GM21576 (cell line): ENCODE data around the gene BBS5.
"Not testable (repeated sequence)": the region's sequence is repeated elsewhere in the genome, so short reads cannot be mapped to it uniquely, and the experiment has no call there.

Experiments
- ATAC-seq: cut with Tn5 transposase; IDR thresholded peaks from one replicate; pipeline ENCODE4 v1.9.1; 2021; ENCODE audit warnings: mild to moderate bottlenecking, moderate library complexity; ENCODE audit not compliant: unreplicated experiment

Gene BBS5

GRCh38 chr2:169479257-169480078, at the start of gene BBS5:
Gene BBS5, plus strand, starts transcription at chr2:169479494. Its CDS starts 60 bp downstream, at chr2:169479554.
- ATAC-seq, result peak; percentile 93

- ATAC-seq, result not testable (repeated sequence)
These were observed 47.5 kb upstream of the BBS5 start for GRCh38 chr2:169431772-169432171.

- ATAC-seq, result not testable (repeated sequence)
These were observed 45.1 kb upstream of the BBS5 start for GRCh38 chr2:169434236-169434635.

GRCh38 chr2:169438466-169439072, 40.7 kb upstream of the BBS5 start:
- no peak for ATAC-seq

GRCh38 chr2:169439900-169440299, 39.4 kb upstream of the BBS5 start:
- no peak for ATAC-seq

- no peak for ATAC-seq
These were observed 32.8 kb upstream of the BBS5 start for GRCh38 chr2:169446452-169446851.

GRCh38 chr2:169448316-169448715, 31.0 kb upstream of the BBS5 start:
- no peak for ATAC-seq

- ATAC-seq, result no peak
These were observed 30.4 kb upstream of the BBS5 start for GRCh38 chr2:169448865-169449264.

- ATAC-seq, result no peak
These were observed 27.2 kb upstream of the BBS5 start for GRCh38 chr2:169452080-169452479.

- not testable (repeated sequence) for ATAC-seq
These were observed 26.2 kb upstream of the BBS5 start for GRCh38 chr2:169453044-169453443.

GRCh38 chr2:169461143-169461542, 18.2 kb upstream of the BBS5 start:
- ATAC-seq, result no peak

- ATAC-seq, result no peak
These were observed 16.2 kb upstream of the BBS5 start for GRCh38 chr2:169462896-169463695.

GRCh38 chr2:169464466-169464865, 14.8 kb upstream of the BBS5 start:
- ATAC-seq, result no peak

- no peak for ATAC-seq
These were observed 14.4 kb upstream of the BBS5 start for GRCh38 chr2:169464882-169465281.

GRCh38 chr2:169468841-169469240, 10.5 kb upstream of the BBS5 start:
- ATAC-seq, result no peak

- no peak for ATAC-seq
These were observed 9.2 kb upstream of the BBS5 start for GRCh38 chr2:169469952-169470572.

GRCh38 chr2:169472249-169472648, 7.0 kb upstream of the BBS5 start:
- ATAC-seq, result no peak

- ATAC-seq, result no peak
These were observed 2.8 kb upstream of the BBS5 start for GRCh38 chr2:169476459-169476858.

GRCh38 chr2:169478339-169478738, 955 bp upstream of the BBS5 start:
- no peak for ATAC-seq

GRCh38 chr2:169478745-169479256, 493 bp upstream of the BBS5 start:
- no peak for ATAC-seq

- ATAC-seq, result no peak
These were observed 778 bp downstream of the BBS5 start for GRCh38 chr2:169480079-169480465.
